H1 (cell line): ENCODE data around the gene MRTFA. TPM values are rescaled to one million over a fixed set of nuclear protein-coding genes. Genes with fewer than 3 reads are reported as not detected.

ENCODE experiments used
- CTCF ChIA-PET: fragments of 300-600 bp; sonication (Branson Sonifier 250); formaldehyde crosslinking; loops from one replicate; lab custom pipeline; 2021; ENCODE audit not compliant: partially characterized antibody; lab: Charles Lee
- POLR2A ChIA-PET: fragments of 300-600 bp; sonication (Branson Sonifier 250); formaldehyde crosslinking; loops from one replicate; lab custom pipeline; 2021; ENCODE audit warnings: inconsistent platforms; ENCODE audit not compliant: partially characterized antibody; lab: Charles Lee
- DNase-seq, 2 experiments: peaks; one replicate each; pipeline versions ENCODE4 v3.0.0 to v3.0.0-alpha.2; 2010 to 2022; ENCODE audit warnings: low spot score in 2 of 2, low read depth in 1 of 2, mixed read lengths in 1 of 2
- FAIRE-seq: peaks from 2 replicates; lab custom pipeline; 2011; peaks lifted over from hg19 to GRCh38; lab: Jason Lieb, UNC
- H2AFZ ChIP-seq: 2 replicates; pipeline ENCODE4 v1.8.1; 2012; ENCODE audit warnings: low read length, inconsistent platforms
- H2AK5ac ChIP-seq: 2 replicates; pipeline ENCODE4 v1.6.1; 2013; ENCODE audit warnings: low read depth, low read length
- H2BK120ac ChIP-seq: replicated peaks from 2 replicates; pipeline ENCODE3; 2013; ENCODE audit warnings: low read depth, low read length, inconsistent platforms
- H2BK12ac ChIP-seq: 2 replicates; pipeline ENCODE4 v1.6.1; 2013; ENCODE audit warnings: low read depth, low read length
- H2BK15ac ChIP-seq: 2 replicates; pipeline ENCODE4 v1.6.1; 2013; ENCODE audit warnings: low read length
- H2BK20ac ChIP-seq: 2 replicates; pipeline ENCODE4 v1.6.1; 2013; ENCODE audit warnings: low read length
- H2BK5ac ChIP-seq: 2 replicates; pipeline ENCODE4 v1.6.1; 2013; ENCODE audit warnings: low read depth, low read length
- H3K14ac ChIP-seq: 2 replicates; pipeline ENCODE4 v1.6.1; 2013; ENCODE audit warnings: inconsistent platforms; ENCODE audit not compliant: insufficient read length
- H3K18ac ChIP-seq: 2 replicates; pipeline ENCODE4 v1.6.1; 2013; ENCODE audit warnings: low read length; ENCODE audit errors: extremely low read depth
- H3K23ac ChIP-seq: 2 replicates; pipeline ENCODE4 v1.6.1; 2013; ENCODE audit warnings: inconsistent platforms; ENCODE audit not compliant: insufficient read length
- H3K23me2 ChIP-seq: 2 replicates; pipeline ENCODE4 v1.6.1; 2013; ENCODE audit warnings: low read depth, low read length
- H3K27ac ChIP-seq: 2 replicates; pipeline ENCODE4 v1.6.1; 2011; ENCODE audit warnings: low read depth, low read length, inconsistent platforms
- H3K27me3 ChIP-seq, 4 experiments: replicated peaks in 1 of 4; 1 replicate in 1 of 4; 2 replicates in 3 of 4; pipeline versions ENCODE4 v1.6.1 to v1.8.1; 2011 to 2013; ENCODE audit warnings: low read length in 3 of 4, mild to moderate bottlenecking in 3 of 4, inconsistent platforms in 2 of 4, mixed read lengths in 2 of 4, moderate library complexity in 1 of 4; ENCODE audit not compliant: control insufficient read depth in 3 of 4, insufficient read depth in 3 of 4; ENCODE audit errors: extremely low read depth in 1 of 4
- H3K36me3 ChIP-seq, 4 experiments: 2 replicates each; pipeline versions ENCODE4 v1.6.1 to v1.8.1; 2011 to 2013; ENCODE audit warnings: mild to moderate bottlenecking in 4 of 4, low read length in 3 of 4, moderate library complexity in 2 of 4, control low read depth in 1 of 4, inconsistent platforms in 1 of 4; ENCODE audit not compliant: insufficient read depth in 4 of 4, control insufficient read depth in 2 of 4
- H3K4ac ChIP-seq: replicated peaks from 2 replicates; pipeline ENCODE3; 2013; ENCODE audit warnings: low read length, low read depth, mixed read lengths, inconsistent platforms; ENCODE audit not compliant: insufficient read length
- H3K4me1 ChIP-seq, 4 experiments: replicated peaks in 1 of 4; 1 replicate in 1 of 4; 2 replicates in 3 of 4; pipeline versions ENCODE4 v1.6.1 to v1.8.1; 2011 to 2013; ENCODE audit warnings: low read length in 3 of 4, inconsistent platforms in 2 of 4, mixed read lengths in 1 of 4; ENCODE audit not compliant: insufficient read depth in 4 of 4, control insufficient read depth in 3 of 4
- H3K4me2 ChIP-seq, 2 experiments: 2 replicates each; pipeline versions ENCODE4 v1.6.1 to v1.8.1; 2011 to 2013; ENCODE audit warnings: low read depth in 2 of 2, low read length in 2 of 2, control low read depth in 1 of 2, inconsistent platforms in 1 of 2, mild to moderate bottlenecking in 1 of 2; ENCODE audit not compliant: insufficient read depth in 1 of 2
- H3K4me3 ChIP-seq, 4 experiments: fragments of 200-600, 300-600 bp in 1 of 4; sonication (generic), shearing (Covaris generic), sonication (Bioruptor Twin) in 1 of 4; 2 replicates each; pipeline versions ENCODE4 v1.5.1 to v1.8.1; 2011 to 2016; ENCODE audit warnings: low read length in 4 of 4, low read depth in 3 of 4, control low read depth in 2 of 4, inconsistent platforms in 2 of 4, mild to moderate bottlenecking in 2 of 4, mixed read lengths in 1 of 4, moderate library complexity in 1 of 4; ENCODE audit not compliant: insufficient read depth in 2 of 4; ENCODE audit errors: extremely low read depth in 1 of 4
- H3K56ac ChIP-seq: replicated peaks from 2 replicates; pipeline ENCODE3; 2013; ENCODE audit warnings: low read depth, mild to moderate bottlenecking, mixed read lengths, low read length, inconsistent platforms; ENCODE audit not compliant: insufficient read length
- H3K79me1 ChIP-seq: 2 replicates; pipeline ENCODE4 v1.6.1; 2013; ENCODE audit warnings: low read depth, low read length, control low read depth
- H3K79me2 ChIP-seq, 2 experiments: 2 replicates each; pipeline versions ENCODE4 v1.6.1 to v1.8.1; 2012 to 2013; ENCODE audit warnings: low read length in 2 of 2, mild to moderate bottlenecking in 2 of 2, inconsistent platforms in 1 of 2; ENCODE audit not compliant: insufficient read depth in 2 of 2, control insufficient read depth in 1 of 2
- H3K9ac ChIP-seq, 4 experiments: replicated peaks in 1 of 4; 1 replicate in 1 of 4; 2 replicates in 3 of 4; pipeline versions ENCODE4 v1.6.1 to v1.8.1; 2011 to 2013; ENCODE audit warnings: low read depth in 3 of 4, low read length in 3 of 4, control low read depth in 2 of 4, mild to moderate bottlenecking in 2 of 4, moderate library complexity in 2 of 4, inconsistent platforms in 1 of 4; ENCODE audit errors: extremely low read depth in 1 of 4
- H3K9me3 ChIP-seq, 2 experiments: 2 replicates each; pipeline versions ENCODE4 v1.6.1 to v1.8.1; 2012 to 2013; ENCODE audit warnings: mild to moderate bottlenecking in 2 of 2, moderate library complexity in 2 of 2, control low read depth in 1 of 2, inconsistent platforms in 1 of 2, low read depth in 1 of 2, low read length in 1 of 2, mixed read lengths in 1 of 2; ENCODE audit not compliant: insufficient read depth in 2 of 2
- H4K20me1 ChIP-seq, 2 experiments: replicated peaks in 1 of 2; 2 replicates each; pipeline versions ENCODE3 to v1.8.1; 2011 to 2013; ENCODE audit warnings: inconsistent platforms in 2 of 2, low read length in 2 of 2, mild to moderate bottlenecking in 1 of 2; ENCODE audit not compliant: insufficient read depth in 2 of 2, control insufficient read depth in 1 of 2
- H4K5ac ChIP-seq: 2 replicates; pipeline ENCODE4 v1.6.1; 2013; ENCODE audit warnings: low read length, low read depth, mixed read lengths, inconsistent platforms; ENCODE audit not compliant: insufficient read length
- H4K8ac ChIP-seq: 2 replicates; pipeline ENCODE4 v1.8.0; 2013; ENCODE audit warnings: mild to moderate bottlenecking, moderate library complexity, low read length, inconsistent platforms; ENCODE audit not compliant: insufficient read depth; ENCODE audit errors: extremely low read depth
- H4K91ac ChIP-seq: replicated peaks from 2 replicates; pipeline ENCODE3; 2013; ENCODE audit warnings: low read length, mixed read lengths, inconsistent platforms; ENCODE audit not compliant: insufficient read length
- JUND ChIP-seq: IDR thresholded peaks from 2 replicates; pipeline ENCODE4 v1.6.1; 2011; ENCODE audit warnings: mild to moderate bottlenecking, improper control_type of control experiment, low read length
- NRF1 ChIP-seq: IDR thresholded peaks from 2 replicates; pipeline ENCODE4 v1.6.1; 2011; ENCODE audit warnings: mild to moderate bottlenecking, low read depth, low read length, improper control_type of control experiment
- WGBS, 2 experiments: shearing (Covaris generic) in 1 of 2; methylation state at CpG; one replicate each; pipeline versions ENCODE4 v1.1.6 to v1.1.7; 2013 to 2015; ENCODE audit warnings: low lambda C conversion rate in 2 of 2, mixed read lengths in 2 of 2, inconsistent platforms in 1 of 2, low coverage in 1 of 2, missing lambda C conversion rate in 1 of 2; ENCODE audit not compliant: insufficient replicate concordance in 2 of 2, insufficient coverage in 1 of 2, insufficient read length in 1 of 2; ENCODE audit errors: extremely low coverage in 1 of 2, missing lambda C conversion rate in 1 of 2; 5-methylcytosine and 5-hydroxymethylcytosine counted together
- polyA plus RNA-seq, 7 experiments: library from polyadenylated mRNA; depleted of rRNA in 3 of 7; stranded (reverse) in 5 of 7; unstranded in 2 of 7; fragments of >200 nt in 5 of 7; fragments of 200-250 nt in 2 of 7; gene quantifications; 1 replicate in 5 of 7; 2 replicates in 1 of 7; 4 replicates in 1 of 7; pipeline versions ENCODE4 v1.2.1 to v1.2.3, GENCODE V29; 2011 to 2013; ENCODE audit warnings: missing spikeins in 2 of 7, mixed read lengths in 2 of 7
- total RNA-seq: library from RNA; stranded (reverse); fragmentation: NEBNext Ultra II Directional; extraction: Animal tissue kit (Norgen Biotek cat#: 25700); gene quantifications from 2 replicates; pipeline ENCODE4 v1.2.1, GENCODE V29; 2021

MRTFA gene
- total and polyA plus RNA-seq, 2 of the 8 experiments (the other 6 are each of a cell fraction or from before 2014, with no cell fraction given) = 5.4 to 37.9 TPM

- Histone ChIP-seq H3K14ac (no peak overlapping the region), H2BK5ac (no peak overlapping the region), H2BK120ac (no peak overlapping the region), H3K27ac (no peak overlapping the region), H2BK15ac (no peak overlapping the region), H2AFZ (no peak overlapping the region), H4K20me1 (peaks cover 1 to 4% of the 10 kb centered on the region in 2 experiments), H3K36me3 (peaks cover 0 to 3% (median 0%) of the 10 kb centered on the region in 4 experiments; a peak in 2 of 8 replicates), H3K4me1 (no peaks in the 10 kb centered on the region), H2AK5ac (no peak overlapping the region), H3K23ac (no peak overlapping the region), H3K4me2 (no peak overlapping the region), H3K4ac (no peak overlapping the region), H2BK12ac (no peak overlapping the region), H3K9ac (no peak overlapping the region), H4K8ac (no peak overlapping the region), H3K9me3 (no peaks in the 10 kb centered on the region), H3K79me1 (no peaks in the 10 kb centered on the region; the same call in none of the 2 replicates), H3K27me3 (no peaks in the 10 kb centered on the region), H4K5ac (no peak overlapping the region), H4K91ac (no peak overlapping the region), H3K23me2 (no peaks in the 10 kb centered on the region), H3K56ac (no peak overlapping the region), H3K79me2 (peaks cover 0 to 7% of the 10 kb centered on the region in 2 experiments; a peak in 1 of 4 replicates), H3K4me3 (no peak overlapping the region), H3K18ac (no peak overlapping the region), H2BK20ac (no peak overlapping the region)
- CTCF ChIA-PET = interaction anchor here (0.8 to 1.3 kb wide), 5 partner anchors 22 to 522 kb away, joined by 3 to 4 read pairs (median 3); no protein-coding TSS in a partner anchor
- FAIRE-seq (no peak), DNase-seq (no peak)
- WGBS, 2 experiments = 90% methylated on average over 2 of the region's 2 CpGs; no CpG with 5 or more reads in 1 of the 2 experiments
- TF ChIP-seq JUND = no peak
- TF ChIP-seq NRF1 = no peak
- POLR2A ChIA-PET = interaction anchor here (1.3 kb wide), 1 partner anchor 19 kb away, joined by 3 read pairs; no protein-coding TSS in a partner anchor
Measured at GRCh38 chr22:40377931-40378330, 258.6 kb downstream of the MRTFA start.
